AG04449 (cell line): ENCODE measurements around the gene ARF3.
A peak's percentile ranks its signal among the peaks of the same experiment; 100 is the strongest.

Source experiments
- CTCF ChIA-PET: fragments of 350-600 bp; formaldehyde crosslinking; extraction: SDS; loops from one replicate; lab custom pipeline; 2021; ENCODE audit warnings: antibody characterized with exemption; lab: Yijun Ruan, JAX
- POLR2A ChIA-PET: fragments of 400-600, 350-600 bp; formaldehyde crosslinking; extraction: SDS; loops from one replicate; lab custom pipeline; 2020; ENCODE audit warnings: antibody characterized with exemption, inconsistent platforms; lab: Yijun Ruan, JAX
- DNase-seq: peaks from one replicate; pipeline ENCODE4 v3.0.0-alpha.2; 2010; ENCODE audit warnings: low read depth, low spot score
- H3K4me3 ChIP-seq: 2 replicates; pipeline ENCODE4 v1.5.1; 2011; ENCODE audit warnings: low read depth, mild to moderate bottlenecking, control low read depth, low read length
- TF ChIP-seq, protein P1 (sequence below): IDR thresholded peaks from one replicate; pipeline ENCODE4 v1.5.1; 2011; ENCODE audit warnings: mild to moderate bottlenecking, moderate library complexity, low read length, control low read depth, inconsistent platforms; ENCODE audit not compliant: insufficient read depth; ENCODE audit errors: missing control alignments

Gene ARF3

DNA sequence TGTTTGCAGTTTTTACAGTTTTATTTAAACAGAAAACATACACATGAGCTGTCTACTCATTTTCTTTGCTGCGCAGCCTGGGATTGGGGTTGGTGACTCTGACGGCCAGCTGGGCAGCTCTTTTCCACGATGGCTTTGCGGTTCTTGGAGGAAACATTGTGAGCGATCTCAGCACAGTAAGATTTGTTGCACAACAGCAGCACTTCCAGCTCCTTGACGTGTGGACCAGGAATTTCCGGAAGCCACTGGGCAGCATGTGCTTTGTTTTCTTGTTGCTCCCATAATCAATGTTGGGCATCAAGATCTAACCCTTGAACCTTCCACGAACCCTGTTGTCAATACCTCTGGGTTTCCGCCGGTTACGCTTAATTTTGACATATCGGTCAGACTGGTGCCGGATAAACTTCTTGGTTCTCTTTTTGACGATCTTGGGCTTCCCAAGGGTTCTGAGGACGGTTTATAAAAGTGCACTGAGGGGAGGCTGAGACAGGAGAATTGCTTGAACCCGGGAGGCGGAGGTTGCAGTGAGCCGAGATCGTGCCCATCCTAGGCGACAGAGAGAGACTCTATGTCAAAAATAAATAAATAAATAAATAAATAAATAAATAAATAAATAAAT lies 53.8 kb downstream of the ARF3 start:
- H3K4me3 ChIP-seq = no peak overlapping the region
- ChIA-PET CTCF (interaction anchor here (0.7 to 7.8 kb wide), 30 partner anchors 9 to 94 kb away, joined by 3 to 144 read pairs (median 5); partner anchors contain the start of genes ARF3, DDX23 and FKBP11), POLR2A (no interaction called here)
- TF ChIP-seq, protein P1, sequence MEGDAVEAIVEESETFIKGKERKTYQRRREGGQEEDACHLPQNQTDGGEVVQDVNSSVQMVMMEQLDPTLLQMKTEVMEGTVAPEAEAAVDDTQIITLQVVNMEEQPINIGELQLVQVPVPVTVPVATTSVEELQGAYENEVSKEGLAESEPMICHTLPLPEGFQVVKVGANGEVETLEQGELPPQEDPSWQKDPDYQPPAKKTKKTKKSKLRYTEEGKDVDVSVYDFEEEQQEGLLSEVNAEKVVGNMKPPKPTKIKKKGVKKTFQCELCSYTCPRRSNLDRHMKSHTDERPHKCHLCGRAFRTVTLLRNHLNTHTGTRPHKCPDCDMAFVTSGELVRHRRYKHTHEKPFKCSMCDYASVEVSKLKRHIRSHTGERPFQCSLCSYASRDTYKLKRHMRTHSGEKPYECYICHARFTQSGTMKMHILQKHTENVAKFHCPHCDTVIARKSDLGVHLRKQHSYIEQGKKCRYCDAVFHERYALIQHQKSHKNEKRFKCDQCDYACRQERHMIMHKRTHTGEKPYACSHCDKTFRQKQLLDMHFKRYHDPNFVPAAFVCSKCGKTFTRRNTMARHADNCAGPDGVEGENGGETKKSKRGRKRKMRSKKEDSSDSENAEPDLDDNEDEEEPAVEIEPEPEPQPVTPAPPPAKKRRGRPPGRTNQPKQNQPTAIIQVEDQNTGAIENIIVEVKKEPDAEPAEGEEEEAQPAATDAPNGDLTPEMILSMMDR = no peak
- DNase-seq = no peak

DNA sequence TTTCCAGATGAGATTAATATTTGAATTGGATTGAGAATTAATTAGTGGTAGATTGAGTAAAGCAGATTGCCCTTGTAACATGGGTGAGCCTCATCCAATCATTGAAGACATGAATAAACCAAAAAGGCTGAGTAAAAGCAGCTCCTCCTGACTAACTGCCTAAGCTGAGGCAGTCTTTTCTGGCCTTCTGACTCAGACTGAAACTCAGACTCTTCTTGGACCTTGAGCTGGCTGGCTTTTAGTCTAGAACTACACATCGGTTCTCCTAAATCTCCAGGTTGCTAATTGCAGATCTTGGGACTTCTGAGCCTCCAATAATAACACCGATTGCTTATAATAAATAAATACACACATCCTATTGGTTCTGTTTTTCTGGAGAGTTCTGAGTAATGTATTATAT lies 56.0 kb downstream of the ARF3 start:
- TF ChIP-seq, protein P1 = no peak
- ChIA-PET POLR2A (no interaction called here), CTCF (interaction anchor here (0.6 to 7.8 kb wide), 9 partner anchors 9 to 210 kb away, joined by 3 to 144 read pairs (median 7); partner anchors contain the start of gene DDX23)
- no peak overlapping the region for H3K4me3 ChIP-seq
- no peak for DNase-seq

DNA sequence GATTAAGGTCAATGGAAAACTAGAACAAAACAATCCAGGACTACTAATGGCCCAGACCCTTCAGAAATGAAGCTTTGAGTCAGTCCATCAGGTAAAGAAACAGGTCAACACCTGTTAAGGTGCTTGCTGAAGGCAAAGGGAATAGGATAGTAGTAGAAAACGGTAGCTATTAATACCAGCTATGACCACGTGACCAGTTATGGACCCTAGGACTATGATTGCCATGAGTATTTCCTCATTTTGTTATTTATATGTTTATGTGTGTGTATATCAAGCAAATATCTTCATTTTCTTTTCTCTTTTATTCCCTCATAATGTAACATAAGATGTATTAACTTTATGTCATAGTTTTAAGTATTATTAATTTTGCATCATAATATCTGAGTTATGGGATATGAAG lies 57.6 kb downstream of the ARF3 start:
- ChIA-PET CTCF (interaction anchor here (0.8 to 7.8 kb wide), 10 partner anchors 9 to 97 kb away, joined by 3 to 144 read pairs (median 4); partner anchors contain the start of gene DDX23), POLR2A (no interaction called here)
- no peak overlapping the region for H3K4me3 ChIP-seq
- TF ChIP-seq, protein P1 = no peak
- DNase-seq = no peak

DNA sequence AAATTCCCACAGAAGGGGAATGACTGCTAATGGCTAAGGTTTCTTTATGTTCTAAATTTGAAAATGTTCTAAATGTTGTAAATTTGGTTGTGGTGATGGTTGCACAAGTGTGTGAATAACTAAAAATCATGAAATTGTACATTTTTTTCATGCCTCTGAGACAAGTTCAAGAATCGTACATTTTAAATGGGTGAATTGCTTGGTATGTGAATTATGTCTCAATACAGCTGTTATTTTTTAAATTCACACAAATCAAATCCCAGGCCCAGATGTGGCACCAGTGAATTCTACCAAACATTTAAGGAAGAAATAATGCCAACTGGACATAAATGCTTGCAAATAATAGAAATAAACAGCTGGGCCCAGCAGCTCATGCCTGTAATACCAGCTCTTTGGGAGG lies 63.0 kb downstream of the ARF3 start:
- no peak for DNase-seq
- ChIA-PET POLR2A (no interaction called here), CTCF (interaction anchor here (0.7 to 3.1 kb wide), 9 partner anchors 10 to 102 kb away, joined by 3 to 28 read pairs (median 5); partner anchors contain the start of gene DDX23)
- H3K4me3 ChIP-seq = no peak overlapping the region
- TF ChIP-seq, protein P1 = no peak

DNA sequence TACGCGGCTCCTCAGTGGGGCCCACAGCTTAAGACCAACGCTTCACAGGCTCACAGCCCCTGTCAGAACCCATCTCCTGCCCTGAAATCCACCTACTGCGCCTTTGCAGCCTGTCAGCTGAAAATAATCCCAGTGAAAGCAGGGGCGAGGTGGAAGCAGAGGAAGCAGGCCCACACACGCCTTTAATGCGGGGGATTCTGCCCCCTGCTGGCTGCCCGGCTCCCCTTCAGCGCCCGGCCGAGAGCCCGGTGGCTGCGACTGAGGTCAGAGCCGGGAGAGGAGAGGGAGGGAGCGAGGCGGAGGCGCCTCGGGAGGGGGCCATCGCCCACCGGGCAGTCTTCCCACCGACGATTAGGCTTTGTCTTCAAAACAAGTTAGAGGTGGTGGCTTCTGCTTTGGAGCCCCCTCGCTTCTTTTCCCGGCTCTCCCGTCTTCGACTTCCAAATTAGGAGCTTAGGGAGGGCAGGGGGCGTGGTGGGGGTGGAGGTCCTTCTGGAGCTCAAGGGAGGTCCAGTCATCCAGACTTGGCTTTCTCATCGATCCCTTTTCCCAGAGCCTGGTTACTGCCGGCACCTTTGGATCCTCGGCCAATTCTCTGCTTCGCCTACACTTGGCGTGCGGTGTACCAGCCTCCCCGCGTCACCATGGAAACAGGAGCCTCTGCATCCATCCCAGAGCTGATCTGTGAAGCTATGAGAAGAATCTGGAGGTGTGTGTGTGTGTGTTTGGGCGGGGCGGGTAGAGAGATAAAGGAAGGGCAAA lies 66.4 kb downstream of the ARF3 start:
- POLR2A ChIA-PET = interaction anchor here (0.7 kb wide), 1 partner anchor 25 kb away, joined by 3 read pairs; the partner anchor contains the start of gene RND1
- TF ChIP-seq, protein P1 = peak; percentile 99
- H3K4me3 ChIP-seq = peak overlapping the region; percentile 49
- CTCF ChIA-PET = interaction anchor here (0.7 to 16.2 kb wide), 38 partner anchors 10 to 177 kb away, joined by 3 to 852 read pairs (median 6); partner anchors contain the start of genes ARF3, DDX23, FKBP11 and RND1
- DNase-seq = no peak

DNA sequence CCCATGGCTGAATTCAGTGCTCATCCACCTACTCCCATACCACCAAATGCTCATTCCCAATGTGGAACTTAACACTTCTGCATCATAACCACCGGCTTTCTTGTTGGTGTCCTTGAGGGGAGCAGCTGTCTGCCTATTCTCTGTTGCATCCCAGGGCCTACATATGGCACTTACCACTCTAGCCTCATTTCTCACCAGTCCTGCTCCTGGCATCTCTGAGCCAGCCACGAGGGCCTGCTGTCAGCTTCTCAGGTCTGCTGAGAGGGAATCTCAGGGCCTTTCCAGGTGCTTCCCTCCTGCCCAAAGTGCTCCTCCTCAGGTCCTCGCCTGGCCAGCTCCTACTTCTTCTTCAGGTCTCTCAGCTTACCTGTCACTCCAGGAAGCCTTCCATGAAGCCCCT lies 67.6 kb downstream of the ARF3 start:
- ChIA-PET CTCF (interaction anchor here (1.0 to 16.2 kb wide), 22 partner anchors 9 to 151 kb away, joined by 3 to 852 read pairs (median 13); partner anchors contain the start of genes DDN, DDX23, RND1 and WNT1), POLR2A (no interaction called here)
- DNase-seq = no peak
- H3K4me3 ChIP-seq = no peak overlapping the region
- TF ChIP-seq, protein P1 = no peak
